ENCODE data around the gene ATG7.

Gene ATG7

DNA sequence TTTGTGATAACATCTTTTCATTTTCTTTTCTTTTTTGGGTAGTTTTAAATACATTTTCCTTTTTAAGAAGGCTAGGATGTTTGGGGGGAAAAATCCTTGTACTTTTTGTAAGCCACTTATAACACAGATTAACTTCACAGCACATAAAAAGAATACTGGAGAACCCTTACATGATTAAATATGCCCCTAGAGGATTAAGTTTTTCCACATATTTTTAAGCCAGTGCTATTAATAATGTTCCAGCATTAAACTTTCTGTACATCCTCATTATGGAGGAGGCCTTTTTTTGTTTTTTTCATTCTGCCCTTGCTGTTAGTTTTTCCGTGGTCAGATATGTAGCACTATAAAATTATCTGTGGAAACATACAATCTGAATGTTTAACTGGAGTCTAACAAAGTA is 147.9 kb downstream of the ATG7 start:
- TF ChIP-seq, protein P1, sequence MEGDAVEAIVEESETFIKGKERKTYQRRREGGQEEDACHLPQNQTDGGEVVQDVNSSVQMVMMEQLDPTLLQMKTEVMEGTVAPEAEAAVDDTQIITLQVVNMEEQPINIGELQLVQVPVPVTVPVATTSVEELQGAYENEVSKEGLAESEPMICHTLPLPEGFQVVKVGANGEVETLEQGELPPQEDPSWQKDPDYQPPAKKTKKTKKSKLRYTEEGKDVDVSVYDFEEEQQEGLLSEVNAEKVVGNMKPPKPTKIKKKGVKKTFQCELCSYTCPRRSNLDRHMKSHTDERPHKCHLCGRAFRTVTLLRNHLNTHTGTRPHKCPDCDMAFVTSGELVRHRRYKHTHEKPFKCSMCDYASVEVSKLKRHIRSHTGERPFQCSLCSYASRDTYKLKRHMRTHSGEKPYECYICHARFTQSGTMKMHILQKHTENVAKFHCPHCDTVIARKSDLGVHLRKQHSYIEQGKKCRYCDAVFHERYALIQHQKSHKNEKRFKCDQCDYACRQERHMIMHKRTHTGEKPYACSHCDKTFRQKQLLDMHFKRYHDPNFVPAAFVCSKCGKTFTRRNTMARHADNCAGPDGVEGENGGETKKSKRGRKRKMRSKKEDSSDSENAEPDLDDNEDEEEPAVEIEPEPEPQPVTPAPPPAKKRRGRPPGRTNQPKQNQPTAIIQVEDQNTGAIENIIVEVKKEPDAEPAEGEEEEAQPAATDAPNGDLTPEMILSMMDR (IDR thresholded peaks at IDR 0.05; ENCODE audit: extremely low read depth, missing control alignments) = no peak
- no peak for DNase-seq (ENCODE audit: low spot score)

DNA sequence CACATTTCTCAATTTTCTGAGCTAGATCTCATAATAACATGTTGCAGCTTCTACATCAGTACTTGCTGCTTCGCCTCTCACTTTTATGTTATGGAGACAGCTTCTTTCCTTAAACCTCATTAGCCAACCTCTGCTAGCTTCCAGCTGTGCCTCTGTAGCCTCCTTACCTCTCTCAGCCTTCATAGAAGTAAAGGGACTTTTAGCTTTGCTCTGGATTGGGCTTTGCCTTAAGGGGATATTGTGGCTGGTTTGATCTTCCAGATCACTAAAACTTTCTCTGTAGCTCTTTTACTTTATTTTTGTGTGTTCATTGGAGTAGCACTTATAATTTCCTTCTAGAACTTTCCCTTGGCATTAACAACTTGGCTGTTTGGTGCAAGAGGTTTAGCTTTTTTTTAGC is 150.1 kb downstream of the ATG7 start:
- DNase-seq (ENCODE audit: low spot score) = no peak
- TF ChIP-seq, protein P1 (IDR thresholded peaks at IDR 0.05; ENCODE audit: extremely low read depth, missing control alignments) = no peak

DNA sequence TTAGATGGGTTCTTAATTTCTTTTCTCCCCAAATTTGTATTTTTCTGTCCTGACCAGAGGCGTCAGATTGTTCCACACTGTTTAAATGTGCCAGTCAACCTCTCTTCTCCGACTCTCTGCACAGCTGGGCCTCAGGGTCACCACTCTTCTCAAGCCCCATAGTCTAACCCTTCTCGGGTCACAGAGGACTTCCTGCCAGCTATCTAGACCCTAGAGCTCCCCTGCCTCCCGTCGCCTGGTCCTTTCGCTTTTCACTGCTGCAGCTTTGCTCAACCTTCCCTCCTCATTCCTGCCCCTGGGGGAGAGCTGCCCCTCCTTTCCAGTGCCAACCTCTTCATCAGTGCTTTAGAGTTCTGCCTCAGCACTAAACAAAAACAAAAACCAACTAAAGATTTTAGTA is 151.7 kb downstream of the ATG7 start:
- TF ChIP-seq, protein P1 (IDR thresholded peaks at IDR 0.05; ENCODE audit: extremely low read depth, missing control alignments) = no peak
- DNase-seq (ENCODE audit: low spot score) = no peak

DNA sequence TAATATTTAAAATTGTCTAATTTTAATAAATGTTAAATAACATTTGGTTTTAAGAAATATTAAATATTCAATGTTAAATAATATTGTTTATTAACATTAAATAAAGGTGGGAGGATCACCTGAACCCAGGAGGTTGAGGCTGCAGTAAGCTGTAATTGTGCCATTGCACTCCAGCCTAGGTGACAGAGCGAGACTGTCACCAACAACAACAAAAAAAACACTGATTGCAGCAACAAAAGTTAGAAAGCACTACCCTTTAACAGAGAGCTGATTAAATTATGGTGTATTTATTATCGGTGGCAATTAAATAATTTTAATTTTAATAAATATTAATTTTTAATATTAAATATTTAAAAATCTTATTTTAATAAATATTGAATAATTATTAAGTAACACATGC is 152.1 kb downstream of the ATG7 start:
- no peak for DNase-seq (ENCODE audit: low spot score)
- TF ChIP-seq, protein P1 (IDR thresholded peaks at IDR 0.05; ENCODE audit: extremely low read depth, missing control alignments) = no peak

DNA sequence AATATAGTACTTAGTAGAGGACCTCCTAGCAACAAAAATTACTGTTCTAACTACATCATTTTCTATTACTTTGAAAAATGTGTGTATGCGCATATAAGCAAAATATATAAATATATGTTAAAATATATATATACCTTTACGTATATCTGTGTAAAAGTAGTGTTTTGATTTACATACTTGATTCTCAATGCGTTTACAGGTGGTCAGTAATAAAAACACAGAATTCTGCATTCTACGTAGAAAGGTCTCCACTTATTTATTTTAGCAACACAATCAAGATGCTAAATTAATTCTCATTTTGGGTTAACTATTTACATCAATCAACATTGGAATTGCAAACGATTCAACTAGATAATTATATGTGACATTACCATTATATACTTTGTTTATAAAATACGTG is 158.0 kb downstream of the ATG7 start:
- TF ChIP-seq, protein P1 (IDR thresholded peaks at IDR 0.05; ENCODE audit: extremely low read depth, missing control alignments) = no peak
- no peak for DNase-seq (ENCODE audit: low spot score)

DNA sequence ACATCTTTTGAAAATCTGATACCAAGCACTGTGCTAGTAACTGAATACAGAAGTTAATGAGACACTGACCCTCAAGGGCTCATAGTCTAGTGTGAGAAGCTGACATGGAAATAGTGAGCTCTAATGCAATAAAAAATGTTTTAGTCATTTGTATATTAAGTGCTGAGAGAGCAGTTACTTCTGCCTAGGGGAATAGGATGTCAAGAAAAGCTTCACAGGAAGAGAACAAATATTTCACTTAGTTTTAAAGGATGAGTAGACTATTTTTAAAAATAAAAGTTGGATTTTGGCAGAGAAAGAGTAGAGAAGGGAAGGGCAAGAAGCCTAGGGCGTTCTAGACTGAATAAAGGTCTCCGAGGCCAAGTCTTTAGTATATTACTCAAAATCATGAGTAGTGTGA is 158.4 kb downstream of the ATG7 start:
- TF ChIP-seq, protein P1 (IDR thresholded peaks at IDR 0.05; ENCODE audit: extremely low read depth, missing control alignments) = no peak
- no peak for DNase-seq (ENCODE audit: low spot score)

DNA sequence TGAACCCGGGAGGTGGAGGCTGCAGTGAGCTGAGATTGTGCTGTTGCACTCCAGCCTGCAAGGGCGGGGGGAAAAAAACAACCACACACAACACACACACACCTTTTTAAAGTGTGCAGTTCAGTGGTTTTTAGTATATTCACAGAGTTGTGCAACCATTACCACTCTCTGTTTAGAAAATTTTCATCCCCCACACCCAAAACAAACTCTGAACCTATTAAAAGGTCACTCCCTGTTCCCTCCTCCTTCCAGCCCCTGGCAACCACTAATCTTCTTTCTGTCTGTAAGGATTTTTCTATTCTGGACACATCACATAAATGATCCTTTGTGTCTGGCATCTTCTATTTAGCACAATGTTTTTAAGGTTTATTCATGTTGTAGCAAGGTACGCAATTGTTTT is 159.1 kb downstream of the ATG7 start:
- no peak for DNase-seq (ENCODE audit: low spot score)
- TF ChIP-seq, protein P1 (IDR thresholded peaks at IDR 0.05; ENCODE audit: extremely low read depth, missing control alignments) = no peak
